Testis (tissue), 3 donors: ENCODE measurements around the gene GRAMD1B. TPM values are rescaled to one million over a fixed set of nuclear protein-coding genes. Genes with fewer than 3 reads are reported as not detected.
"Not testable (repeated sequence)": the region's sequence is repeated elsewhere in the genome, so short reads cannot be mapped to it uniquely, and the experiment has no call there.

Experiments used
- DNase-seq: peaks from one replicate; pipeline ENCODE4 v3.0.0-alpha.2; 2019
- H3K27ac ChIP-seq, 2 donors: fragments of 200-600 bp; sonication (generic); one replicate each; pipeline ENCODE4 v1.5.1; 2019
- H3K27me3 ChIP-seq: fragments of 200-600 bp; sonication (generic); one replicate; pipeline ENCODE4 v1.5.1; 2019
- H3K36me3 ChIP-seq: fragments of 200-600 bp; sonication (generic); one replicate; pipeline ENCODE4 v1.5.1; 2017; ENCODE audit warnings: low read depth; ENCODE audit errors: missing control alignments
- H3K4me1 ChIP-seq: fragments of 200-600 bp; sonication (generic); one replicate; pipeline ENCODE4 v1.5.1; 2019
- H3K4me3 ChIP-seq, 2 donors: fragments of 200-600 bp; sonication (generic); one replicate each; pipeline ENCODE4 v1.5.1; 2017 to 2019
- H3K9me3 ChIP-seq: fragments of 200-600 bp; sonication (generic); one replicate; pipeline ENCODE4 v1.5.1; 2017
- POLR2A ChIP-seq: fragments of 450-650 bp; IDR thresholded peaks from one replicate; pipeline ENCODE4 v1.6.1; 2017; ENCODE audit warnings: antibody characterized with exemption, mild to moderate bottlenecking, moderate library complexity
- WGBS, 2 donors: methylation state at CpG; one replicate each; pipeline ENCODE4 v1.1.5; 2018; 5-methylcytosine and 5-hydroxymethylcytosine counted together
- intact Hi-C: fragments of 100-400 bp; cut with DNase I; formaldehyde crosslinking; loops from one replicate; pipeline ENCODE4 v1.15.1; 2023; ENCODE audit warnings: low total_unique reads
- polyA plus RNA-seq: library from polyadenylated mRNA; stranded (reverse); fragments of 350-450 nt; fragmentation: Illumina TruSeq; extraction: RNeasy Lipid Tissue Mini Kit (QIAGEN cat#74804); gene quantifications from one replicate; pipeline ENCODE4 v1.2.3, GENCODE V29; 2014; ENCODE audit warnings: low read depth, low replicate concordance; ENCODE audit not compliant: insufficient read depth
- total RNA-seq, 2 donors: library from RNA; depleted of rRNA; stranded (reverse); fragments of >200 nt; gene quantifications; one replicate each; pipeline ENCODE4 v1.2.3, GENCODE V29; 2016
- TF ChIP-seq, protein P1 (sequence below), 3 experiments: fragments of 450-650 bp in 2 of 3; fragments of 200-600 bp in 1 of 3; sonication (generic) in 1 of 3; IDR thresholded peaks; one replicate each; pipeline ENCODE4 v1.5.1; 2016 to 2019; ENCODE audit warnings: antibody characterized with exemption in 3 of 3, mild to moderate bottlenecking in 2 of 3, moderate library complexity in 1 of 3

The GRAMD1B gene
- total and polyA plus RNA-seq, 3 donors from 2014 or later, result 48.1 to 78.9 (median 48.9) TPM

DNA sequence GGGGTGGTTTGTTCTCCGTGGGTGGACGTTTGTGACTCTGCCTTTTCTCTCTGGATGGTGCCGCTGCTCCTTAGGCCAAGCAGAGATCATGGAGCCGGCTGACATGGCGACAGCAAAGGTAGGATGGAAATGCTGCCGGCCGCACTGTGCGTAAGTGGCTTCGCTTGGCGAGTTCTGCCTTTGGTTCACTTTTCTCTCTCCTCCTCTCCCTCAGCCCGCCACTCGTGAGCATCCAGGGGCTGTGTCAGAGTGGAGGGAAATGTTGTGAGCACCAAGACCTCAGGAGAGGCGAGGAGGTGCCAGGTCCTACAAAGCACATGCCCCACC lies 80.5 kb downstream of the GRAMD1B start:
- no peaks in the 10 kb centered on the region for H3K36me3 ChIP-seq
- no peak for TF ChIP-seq POLR2A
- no peak overlapping the region for H3K27ac ChIP-seq
- H3K4me3 ChIP-seq, result no peak overlapping the region
- intact Hi-C loops, result loop anchor here (5.0 kb wide), 1 partner anchor 67 kb away; no protein-coding TSS in a partner anchor
- H3K27me3 ChIP-seq, result no peaks in the 10 kb centered on the region
- no peaks in the 10 kb centered on the region for H3K9me3 ChIP-seq
- DNase-seq, result no peak
- no peaks in the 10 kb centered on the region for H3K4me1 ChIP-seq
- WGBS, 2 donors, result 89 to 90% methylated on average over 12 to 13 of the region's 13 CpGs

DNA sequence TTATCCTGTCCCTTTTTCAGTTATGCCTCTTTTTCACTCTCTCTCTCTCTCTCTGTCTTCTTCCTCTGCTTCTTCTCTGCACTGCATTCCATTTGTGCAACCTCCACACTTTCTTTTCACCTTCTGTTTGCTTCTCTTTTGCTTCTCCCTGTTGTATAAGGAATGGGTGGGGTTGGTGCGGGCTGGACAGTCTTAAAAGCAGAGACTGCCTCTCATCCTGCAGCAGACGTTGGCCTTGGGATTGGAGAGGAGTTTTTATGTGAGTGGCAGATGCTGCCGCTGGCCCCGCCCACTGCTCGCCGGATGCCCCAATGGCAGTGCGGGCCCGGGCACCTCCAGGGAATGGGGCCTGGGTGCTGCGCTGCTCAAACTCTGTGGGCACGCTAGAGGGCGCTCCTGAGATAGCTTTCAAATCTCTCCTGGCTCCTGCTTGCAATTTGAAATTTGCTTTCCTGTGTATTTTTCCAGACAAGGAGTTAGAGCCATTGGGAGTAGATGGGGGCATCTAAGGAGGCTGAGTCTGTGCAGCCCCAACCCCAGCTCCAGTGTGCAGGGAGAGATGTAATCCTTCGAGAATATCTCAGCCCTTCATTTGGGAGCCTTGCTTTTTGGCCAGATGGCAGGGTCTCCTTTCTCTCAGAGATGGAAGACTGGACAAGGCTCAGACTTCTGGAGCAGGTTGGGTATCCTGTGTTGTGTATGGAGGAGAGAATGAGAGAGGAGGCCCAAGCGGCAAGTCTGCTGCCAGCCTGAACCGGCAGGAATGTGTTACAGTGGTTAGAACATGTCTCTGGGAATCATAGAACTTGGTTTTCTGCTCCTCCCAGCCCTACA lies 81.2 kb downstream of the GRAMD1B start:
- Histone ChIP-seq H3K9me3 (no peaks in the 10 kb centered on the region), H3K27ac (no peak overlapping the region), H3K36me3 (no peaks in the 10 kb centered on the region), H3K27me3 (no peaks in the 10 kb centered on the region), H3K4me1 (no peaks in the 10 kb centered on the region), H3K4me3 (no peak overlapping the region)
- WGBS, 2 donors, result 18 to 32% methylated on average over 7 to 14 of the region's 14 CpGs
- intact Hi-C loops, result loop anchor here (5.0 kb wide), 1 partner anchor 66 kb away; no protein-coding TSS in a partner anchor
- TF ChIP-seq, protein P1, sequence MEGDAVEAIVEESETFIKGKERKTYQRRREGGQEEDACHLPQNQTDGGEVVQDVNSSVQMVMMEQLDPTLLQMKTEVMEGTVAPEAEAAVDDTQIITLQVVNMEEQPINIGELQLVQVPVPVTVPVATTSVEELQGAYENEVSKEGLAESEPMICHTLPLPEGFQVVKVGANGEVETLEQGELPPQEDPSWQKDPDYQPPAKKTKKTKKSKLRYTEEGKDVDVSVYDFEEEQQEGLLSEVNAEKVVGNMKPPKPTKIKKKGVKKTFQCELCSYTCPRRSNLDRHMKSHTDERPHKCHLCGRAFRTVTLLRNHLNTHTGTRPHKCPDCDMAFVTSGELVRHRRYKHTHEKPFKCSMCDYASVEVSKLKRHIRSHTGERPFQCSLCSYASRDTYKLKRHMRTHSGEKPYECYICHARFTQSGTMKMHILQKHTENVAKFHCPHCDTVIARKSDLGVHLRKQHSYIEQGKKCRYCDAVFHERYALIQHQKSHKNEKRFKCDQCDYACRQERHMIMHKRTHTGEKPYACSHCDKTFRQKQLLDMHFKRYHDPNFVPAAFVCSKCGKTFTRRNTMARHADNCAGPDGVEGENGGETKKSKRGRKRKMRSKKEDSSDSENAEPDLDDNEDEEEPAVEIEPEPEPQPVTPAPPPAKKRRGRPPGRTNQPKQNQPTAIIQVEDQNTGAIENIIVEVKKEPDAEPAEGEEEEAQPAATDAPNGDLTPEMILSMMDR (IDR thresholded peaks at IDR 0.05), result peak; percentile 58 to 85 (median 78)
- no peak for TF ChIP-seq POLR2A
- DNase-seq, result peak; percentile 91

DNA sequence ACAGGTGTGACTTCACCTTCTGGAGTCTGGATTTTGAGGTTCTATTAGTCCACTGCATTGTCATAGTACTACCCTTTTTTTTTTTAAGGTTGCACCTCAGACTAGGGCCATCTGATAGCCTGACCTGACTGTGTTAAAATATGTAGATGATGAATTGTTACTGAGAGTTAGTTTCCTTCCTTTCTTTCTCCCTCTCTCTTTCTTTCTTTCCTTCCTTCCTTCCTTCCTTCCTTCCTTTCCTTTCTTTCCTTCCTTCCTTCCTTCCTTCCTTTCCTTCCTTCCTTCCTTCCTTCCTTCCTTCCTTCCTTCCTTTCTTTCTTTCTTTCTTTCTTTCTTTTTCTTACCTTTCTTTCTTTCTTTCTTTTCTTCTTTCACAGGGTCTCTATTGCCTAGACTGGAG lies 83.2 kb downstream of the GRAMD1B start:
- intact Hi-C loops, result loop anchor here (5.0 kb wide), 1 partner anchor 64 kb away; no protein-coding TSS in a partner anchor
- not testable (repeated sequence) for H3K27me3 ChIP-seq, H3K4me1 ChIP-seq, H3K4me3 ChIP-seq, H3K27ac ChIP-seq, H3K9me3 ChIP-seq, DNase-seq, H3K36me3 ChIP-seq

DNA sequence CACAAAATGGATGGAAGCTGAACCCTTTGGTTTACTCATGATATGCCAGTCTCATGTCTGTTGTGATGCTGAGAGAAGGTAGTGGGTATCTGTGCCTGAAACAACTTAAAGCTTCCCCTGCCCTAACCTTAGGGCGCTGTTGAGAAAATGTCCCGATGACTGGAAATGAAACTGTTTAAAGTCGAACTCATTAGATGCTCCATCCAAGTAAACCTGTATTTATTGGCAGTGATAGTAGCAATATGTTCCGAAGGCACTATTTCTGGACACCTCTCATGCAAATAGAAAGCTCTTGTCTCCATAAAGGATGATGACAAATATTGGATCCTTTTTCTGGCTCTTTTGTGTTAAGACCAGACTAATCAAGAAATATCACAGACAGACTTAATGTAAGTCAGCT lies 86.2 kb downstream of the GRAMD1B start:
- H3K4me3 ChIP-seq, result no peak overlapping the region
- DNase-seq, result no peak
- 93% methylated on average over 4 of the region's 4 CpGs for WGBS, 2 donors
- no peak overlapping the region for H3K27ac ChIP-seq
- peaks cover 11% of the 10 kb centered on the region for H3K4me1 ChIP-seq
- no peaks in the 10 kb centered on the region for H3K36me3 ChIP-seq
- intact Hi-C loops, result no loop called here
- H3K9me3 ChIP-seq, result no peaks in the 10 kb centered on the region
- no peak for TF ChIP-seq POLR2A
- TF ChIP-seq, protein P1 (IDR thresholded peaks at IDR 0.05), result no peak
- no peaks in the 10 kb centered on the region for H3K27me3 ChIP-seq

DNA sequence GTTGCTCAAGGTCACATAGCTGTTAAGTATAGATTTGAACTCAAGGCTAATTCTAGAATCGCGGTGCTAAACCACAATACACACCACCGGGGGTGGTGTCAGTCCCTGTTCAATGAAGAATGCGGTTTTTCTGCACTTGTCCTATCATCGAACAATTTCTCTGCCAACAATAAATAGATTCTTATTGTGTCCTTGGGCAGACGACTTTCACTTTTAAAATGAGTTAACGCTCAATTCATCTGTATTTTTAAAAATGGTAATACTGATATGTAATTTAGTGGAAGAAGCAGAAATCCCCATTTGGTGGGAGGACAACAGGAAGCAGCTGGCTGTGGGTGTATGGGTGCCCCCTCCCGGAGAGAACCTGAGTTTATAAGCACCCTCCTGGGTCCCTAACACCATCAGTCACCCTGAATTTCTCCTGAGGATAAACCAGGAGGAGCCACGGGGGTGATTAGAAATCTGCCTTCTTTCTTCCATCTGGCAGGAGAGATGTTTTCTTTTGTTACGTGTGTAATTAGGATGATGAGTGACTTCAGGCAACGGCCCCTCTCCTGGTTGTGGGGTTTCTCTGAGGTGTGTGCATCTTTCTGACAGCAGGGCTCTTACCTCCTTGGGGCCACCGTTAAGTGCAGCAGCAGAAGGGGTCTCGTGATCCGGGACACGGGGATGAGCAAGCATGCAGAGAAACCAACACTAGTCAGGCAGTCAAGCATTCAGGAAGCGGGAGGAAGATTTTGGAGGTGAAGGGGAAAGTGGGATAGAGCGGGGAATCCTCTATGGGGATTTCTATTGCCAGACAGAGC lies 87.7 kb downstream of the GRAMD1B start:
- no peaks in the 10 kb centered on the region for H3K36me3 ChIP-seq
- H3K4me3 ChIP-seq, result no peak overlapping the region
- H3K27ac ChIP-seq, result no peak overlapping the region
- intact Hi-C loops, result no loop called here
- 66 to 78% methylated on average over 17 of the region's 17 CpGs for WGBS, 2 donors
- no peak for TF ChIP-seq POLR2A
- TF ChIP-seq, protein P1 (IDR thresholded peaks at IDR 0.05), result no peak
- H3K27me3 ChIP-seq, result no peaks in the 10 kb centered on the region
- no peaks in the 10 kb centered on the region for H3K9me3 ChIP-seq
- H3K4me1 ChIP-seq, result peaks cover 11% of the 10 kb centered on the region
- no peak for DNase-seq
